Upper lobe of left lung (tissue), 4 donors: Measurements from ENCODE around the gene ALDH3B1.
"Not testable (repeated sequence)": the region's sequence is repeated elsewhere in the genome, so short reads cannot be mapped to it uniquely, and the experiment has no call there.

Experiments
- CTCF ChIP-seq, 6 experiments: fragments of 450-650 bp in 4 of 6; fragments of 200-600 bp in 2 of 6; sonication (generic) in 2 of 6; IDR thresholded peaks; one replicate each; pipeline ENCODE4 v1.5.1; 2016 to 2019; ENCODE audit warnings: antibody characterized with exemption in 6 of 6
- POLR2A ChIP-seq, 4 donors: fragments of 450-650 bp; IDR thresholded peaks; one replicate each; pipeline ENCODE4 v1.5.1; 2016 to 2017; ENCODE audit warnings: antibody characterized with exemption in 4 of 4, mild to moderate bottlenecking in 2 of 4

DNA sequence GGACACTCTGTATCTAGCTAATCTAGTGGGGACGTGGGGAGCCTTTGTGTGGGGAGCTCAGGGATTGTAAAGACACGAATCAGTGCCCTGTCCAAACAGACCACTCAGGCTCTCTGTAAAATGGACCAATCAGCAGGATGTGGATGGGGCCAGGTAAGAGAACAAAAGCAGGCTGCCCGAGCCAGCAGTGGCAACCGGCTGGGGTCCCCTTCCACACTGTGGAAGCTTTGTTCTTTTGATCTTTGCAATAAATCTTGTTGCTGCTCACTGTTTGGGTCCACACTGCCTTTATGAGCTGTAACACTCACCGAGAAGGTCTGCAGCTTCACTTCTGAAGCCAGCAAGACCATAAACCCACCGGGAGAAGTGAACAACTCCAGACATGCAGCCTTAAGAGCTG lies 46.2 kb upstream of the ALDH3B1 start:
- not testable (repeated sequence) for TF ChIP-seq CTCF, POLR2A (IDR thresholded peaks at IDR 0.05)
